GM19395 (cell line): ENCODE results near the gene CACNA1C.
A peak's percentile ranks its signal among the peaks of the same experiment; 100 is the strongest.

ENCODE experiments used
- ATAC-seq: cut with Tn5 transposase; IDR thresholded peaks from one replicate; pipeline ENCODE4 v1.9.1; 2021; ENCODE audit warnings: mild to moderate bottlenecking, moderate library complexity; ENCODE audit not compliant: unreplicated experiment

CACNA1C gene

GRCh38 chr12:2052826-2053678 lies at the start of gene CACNA1C:
CACNA1C (plus strand) TSS chr12:2052987; CDS start chr12:2053563, 576 bp downstream.
- ATAC-seq: no peak

- peak; percentile 8 for ATAC-seq
These were observed 49.1 kb upstream of the CACNA1C start for GRCh38 chr12:2003676-2004112.

- peak; percentile 98 for ATAC-seq
These were observed 48.5 kb upstream of the CACNA1C start, which contains the start of gene DCP1B for GRCh38 chr12:2004113-2004929. DCP1B (minus strand) TSS chr12:2004457; CDS start chr12:2004431, 26 bp downstream.

GRCh38 chr12:2008677-2009076 lies 44.1 kb upstream of the CACNA1C start:
- ATAC-seq: no peak

- ATAC-seq: no peak
These were observed 43.2 kb upstream of the CACNA1C start for GRCh38 chr12:2009623-2010022.

GRCh38 chr12:2011643-2012607 lies 40.9 kb upstream of the CACNA1C start:
- no peak for ATAC-seq

- no peak for ATAC-seq
These were observed 39.7 kb upstream of the CACNA1C start for GRCh38 chr12:2013086-2013485.

- ATAC-seq: no peak
These were observed 39.1 kb upstream of the CACNA1C start for GRCh38 chr12:2013527-2014223.

GRCh38 chr12:2014231-2014630 lies 38.6 kb upstream of the CACNA1C start:
- ATAC-seq: no peak

GRCh38 chr12:2016862-2017545 lies 35.8 kb upstream of the CACNA1C start:
- ATAC-seq: no peak

- ATAC-seq: no peak
These were observed 35.0 kb upstream of the CACNA1C start for GRCh38 chr12:2017546-2018337.

- ATAC-seq: no peak
These were observed 34.4 kb upstream of the CACNA1C start for GRCh38 chr12:2018391-2018790.

- no peak for ATAC-seq
These were observed 33.7 kb upstream of the CACNA1C start for GRCh38 chr12:2019126-2019525.

GRCh38 chr12:2020511-2020910 lies 32.3 kb upstream of the CACNA1C start:
- no peak for ATAC-seq

- no peak for ATAC-seq
These were observed 29.4 kb upstream of the CACNA1C start for GRCh38 chr12:2023365-2023764.

- ATAC-seq: no peak
These were observed 25.4 kb upstream of the CACNA1C start for GRCh38 chr12:2027351-2027750.

GRCh38 chr12:2029851-2030250 lies 22.9 kb upstream of the CACNA1C start:
- no peak for ATAC-seq

- ATAC-seq: no peak
These were observed 20.3 kb upstream of the CACNA1C start for GRCh38 chr12:2032506-2032905.
